ENCODE measurements around the gene COL25A1.
A peak's percentile ranks its signal among the peaks of the same experiment; 100 is the strongest.

COL25A1 gene

DNA sequence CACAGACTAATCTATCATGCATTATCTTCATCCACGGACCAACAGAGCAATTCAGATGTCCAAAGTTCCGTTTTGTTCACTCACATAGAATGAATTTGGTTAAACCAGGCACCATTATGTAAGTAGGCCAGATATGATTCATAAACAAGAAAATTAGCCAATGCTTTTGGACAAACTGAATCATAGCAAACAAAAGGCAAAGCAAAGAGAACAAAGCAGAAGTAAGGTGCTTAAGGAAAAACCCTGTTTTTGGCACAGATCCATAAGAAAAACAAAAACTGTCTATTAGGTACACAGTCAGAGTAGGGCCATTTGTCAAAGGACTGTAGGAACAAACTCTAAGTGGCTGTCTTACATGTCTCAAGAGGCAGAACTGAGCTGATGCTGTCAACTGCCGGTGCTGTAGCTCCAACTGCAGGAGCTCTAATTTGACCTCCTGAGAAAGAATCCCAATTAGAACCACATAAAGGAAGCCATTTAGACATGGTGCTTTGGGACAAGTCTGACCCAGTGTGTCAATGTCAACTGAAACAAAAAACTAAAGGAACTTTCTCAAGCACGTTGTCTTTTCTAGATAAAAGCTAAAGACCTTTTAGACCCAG, 146.7 kb downstream of the COL25A1 start:
- Histone ChIP-seq H3K9me3 (ENCODE audit: control extremely low read depth in 1 of 5, control insufficient read depth in 4 of 5, insufficient read depth in 2 of 5, low read depth in 1 of 5, low read length in 4 of 5) (no peaks in the 10 kb centered on the region), H3K27ac (ENCODE audit: insufficient read depth in 1 of 2, low read depth in 1 of 2, low read length in 2 of 2, poor library complexity in 1 of 2, severe bottlenecking in 2 of 2) (no peak overlapping the region), H3K4me3 (ENCODE audit: control insufficient read depth in 1 of 7, extremely low read depth in 1 of 7, insufficient read depth in 4 of 7, low read depth in 2 of 7, low read length in 6 of 7) (no peak overlapping the region), H3K4me1 (ENCODE audit: control extremely low read depth in 1 of 4, control insufficient read depth in 4 of 4, insufficient read depth in 4 of 4, low read length in 3 of 4) (no peaks in the 10 kb centered on the region), H3K27me3 (replicated peaks in 2 of 5; ENCODE audit: control insufficient read depth in 4 of 5, insufficient read depth in 5 of 5, low read length in 4 of 5) (no peaks in the 10 kb centered on the region), H3K36me3 (ENCODE audit: control insufficient read depth in 4 of 4, insufficient read depth in 4 of 4, low read length in 3 of 4) (no peaks in the 10 kb centered on the region)
- ChIA-PET CTCF (no interaction called here), POLR2A (no interaction called here)
- 89% methylated on average over 4 of the region's 4 CpGs for WGBS (ENCODE audit: insufficient coverage)
- peak in 2 of 3 donors; percentile 23 to 24 for DNase-seq

- Histone ChIP-seq H3K4me1 (ENCODE audit: control extremely low read depth in 1 of 4, control insufficient read depth in 4 of 4, insufficient read depth in 4 of 4, low read length in 3 of 4) (no peaks in the 10 kb centered on the region), H3K36me3 (ENCODE audit: control insufficient read depth in 4 of 4, insufficient read depth in 4 of 4, low read length in 3 of 4) (no peaks in the 10 kb centered on the region), H3K9me3 (ENCODE audit: control extremely low read depth in 1 of 5, control insufficient read depth in 4 of 5, insufficient read depth in 2 of 5, low read depth in 1 of 5, low read length in 4 of 5) (no peaks in the 10 kb centered on the region), H3K27me3 (replicated peaks in 2 of 5; ENCODE audit: control insufficient read depth in 4 of 5, insufficient read depth in 5 of 5, low read length in 4 of 5) (no peaks in the 10 kb centered on the region), H3K4me3 (ENCODE audit: control insufficient read depth in 1 of 7, extremely low read depth in 1 of 7, insufficient read depth in 4 of 7, low read depth in 2 of 7, low read length in 6 of 7) (no peak overlapping the region), H3K27ac (ENCODE audit: insufficient read depth in 1 of 2, low read depth in 1 of 2, low read length in 2 of 2, poor library complexity in 1 of 2, severe bottlenecking in 2 of 2) (no peak overlapping the region)
- WGBS (ENCODE audit: insufficient coverage): 100% methylated on average over 1 of the region's 2 CpGs
- ChIA-PET POLR2A (no interaction called here), CTCF (no interaction called here)
- DNase-seq: no peak
Observed at GRCh38 chr4:109155084-109155483, 147.4 kb downstream of the COL25A1 start.

GRCh38 chr4:109154424-109154823, 148.0 kb downstream of the COL25A1 start:
- CTCF ChIA-PET: no interaction called here
- no peak overlapping the region for H3K4me3 ChIP-seq (ENCODE audit: control insufficient read depth in 1 of 7, extremely low read depth in 1 of 7, insufficient read depth in 4 of 7, low read depth in 2 of 7, low read length in 6 of 7)
- POLR2A ChIA-PET: no interaction called here
- H3K27ac ChIP-seq (ENCODE audit: insufficient read depth in 1 of 2, low read depth in 1 of 2, low read length in 2 of 2, poor library complexity in 1 of 2, severe bottlenecking in 2 of 2): no peak overlapping the region
- no peak for DNase-seq
- 100% methylated on average over 2 of the region's 4 CpGs for WGBS (ENCODE audit: insufficient coverage)
- no peaks in the 10 kb centered on the region for H3K27me3 ChIP-seq (replicated peaks in 2 of 5; ENCODE audit: control insufficient read depth in 4 of 5, insufficient read depth in 5 of 5, low read length in 4 of 5)
- H3K4me1 ChIP-seq (ENCODE audit: control extremely low read depth in 1 of 4, control insufficient read depth in 4 of 4, insufficient read depth in 4 of 4, low read length in 3 of 4): no peaks in the 10 kb centered on the region
- no peaks in the 10 kb centered on the region for H3K9me3 ChIP-seq (ENCODE audit: control extremely low read depth in 1 of 5, control insufficient read depth in 4 of 5, insufficient read depth in 2 of 5, low read depth in 1 of 5, low read length in 4 of 5)
- H3K36me3 ChIP-seq (ENCODE audit: control insufficient read depth in 4 of 4, insufficient read depth in 4 of 4, low read length in 3 of 4): no peaks in the 10 kb centered on the region

DNA sequence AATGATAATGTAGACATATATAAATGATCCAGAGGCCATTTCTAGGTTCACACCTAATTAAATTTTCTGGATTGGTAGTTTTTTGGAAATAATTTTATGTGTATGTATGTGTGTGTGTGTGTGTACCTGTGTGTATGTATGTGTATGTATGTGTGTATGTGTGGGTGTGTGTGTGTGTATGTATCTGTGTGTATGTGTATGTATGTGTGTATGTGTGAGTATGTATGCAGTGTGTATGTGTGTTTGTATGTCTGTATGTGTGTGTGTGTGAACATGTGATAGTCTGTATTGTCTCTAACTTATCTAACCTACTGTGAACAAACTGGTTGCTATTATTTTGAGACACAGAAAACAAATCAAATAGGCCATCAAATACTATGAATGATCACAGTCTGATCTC, 152.6 kb downstream of the COL25A1 start:
- Histone ChIP-seq H3K4me1 (ENCODE audit: control extremely low read depth in 1 of 4, control insufficient read depth in 4 of 4, insufficient read depth in 4 of 4, low read length in 3 of 4) (no peaks in the 10 kb centered on the region), H3K36me3 (ENCODE audit: control insufficient read depth in 4 of 4, insufficient read depth in 4 of 4, low read length in 3 of 4) (no peaks in the 10 kb centered on the region), H3K9me3 (ENCODE audit: control extremely low read depth in 1 of 5, control insufficient read depth in 4 of 5, insufficient read depth in 2 of 5, low read depth in 1 of 5, low read length in 4 of 5) (no peaks in the 10 kb centered on the region), H3K4me3 (ENCODE audit: control insufficient read depth in 1 of 7, extremely low read depth in 1 of 7, insufficient read depth in 4 of 7, low read depth in 2 of 7, low read length in 6 of 7) (no peak overlapping the region), H3K27ac (ENCODE audit: insufficient read depth in 1 of 2, low read depth in 1 of 2, low read length in 2 of 2, poor library complexity in 1 of 2, severe bottlenecking in 2 of 2) (no peak overlapping the region), H3K27me3 (replicated peaks in 2 of 5; ENCODE audit: control insufficient read depth in 4 of 5, insufficient read depth in 5 of 5, low read length in 4 of 5) (no peaks in the 10 kb centered on the region)
- POLR2A ChIA-PET: no interaction called here
- no peak for DNase-seq
- CTCF ChIA-PET: no interaction called here

DNA sequence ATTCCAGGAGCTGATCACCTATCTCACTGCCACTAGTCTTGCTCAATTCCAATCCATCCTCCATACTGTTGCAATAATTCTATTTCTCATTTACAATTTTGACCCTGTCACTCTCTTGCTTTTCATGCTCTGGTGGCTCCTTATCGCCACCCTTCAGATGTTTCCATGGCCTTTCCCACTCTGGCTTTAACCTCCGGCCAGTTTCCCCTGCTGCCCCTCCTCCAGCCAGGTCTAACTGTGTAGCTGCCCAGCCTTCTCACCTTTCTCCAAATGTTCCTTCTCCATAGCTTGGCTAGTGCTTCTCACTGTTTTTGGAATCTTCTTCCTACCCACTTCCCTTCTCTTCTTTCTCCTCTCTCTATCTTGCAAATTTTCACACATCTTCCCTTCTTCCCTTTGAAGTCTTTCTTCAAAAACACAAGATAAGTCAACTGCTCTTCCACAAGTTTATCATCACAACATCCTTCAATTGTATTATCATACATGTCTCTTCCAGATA, 153.8 kb downstream of the COL25A1 start:
- ChIA-PET POLR2A (no interaction called here), CTCF (no interaction called here)
- no peak overlapping the region for H3K27ac ChIP-seq (ENCODE audit: insufficient read depth in 1 of 2, low read depth in 1 of 2, low read length in 2 of 2, poor library complexity in 1 of 2, severe bottlenecking in 2 of 2)
- H3K4me1 ChIP-seq (ENCODE audit: control extremely low read depth in 1 of 4, control insufficient read depth in 4 of 4, insufficient read depth in 4 of 4, low read length in 3 of 4): no peaks in the 10 kb centered on the region
- no peaks in the 10 kb centered on the region for H3K27me3 ChIP-seq (replicated peaks in 2 of 5; ENCODE audit: control insufficient read depth in 4 of 5, insufficient read depth in 5 of 5, low read length in 4 of 5)
- H3K9me3 ChIP-seq (ENCODE audit: control extremely low read depth in 1 of 5, control insufficient read depth in 4 of 5, insufficient read depth in 2 of 5, low read depth in 1 of 5, low read length in 4 of 5): peaks cover 0 to 4% (median 0%) of the 10 kb centered on the region in 5 experiments
- 85% methylated on average over 2 of the region's 2 CpGs for WGBS (ENCODE audit: insufficient coverage)
- H3K36me3 ChIP-seq (ENCODE audit: control insufficient read depth in 4 of 4, insufficient read depth in 4 of 4, low read length in 3 of 4): no peaks in the 10 kb centered on the region
- H3K4me3 ChIP-seq (ENCODE audit: control insufficient read depth in 1 of 7, extremely low read depth in 1 of 7, insufficient read depth in 4 of 7, low read depth in 2 of 7, low read length in 6 of 7): no peak overlapping the region
- no peak for DNase-seq

- no peaks in the 10 kb centered on the region for H3K36me3 ChIP-seq (ENCODE audit: control insufficient read depth in 4 of 4, insufficient read depth in 4 of 4, low read length in 3 of 4)
- no peak overlapping the region for H3K4me3 ChIP-seq (ENCODE audit: control insufficient read depth in 1 of 7, extremely low read depth in 1 of 7, insufficient read depth in 4 of 7, low read depth in 2 of 7, low read length in 6 of 7)
- no peaks in the 10 kb centered on the region for H3K27me3 ChIP-seq (replicated peaks in 2 of 5; ENCODE audit: control insufficient read depth in 4 of 5, insufficient read depth in 5 of 5, low read length in 4 of 5)
- peaks cover 0 to 4% (median 0%) of the 10 kb centered on the region in 5 experiments for H3K9me3 ChIP-seq (ENCODE audit: control extremely low read depth in 1 of 5, control insufficient read depth in 4 of 5, insufficient read depth in 2 of 5, low read depth in 1 of 5, low read length in 4 of 5)
- ChIA-PET CTCF (no interaction called here), POLR2A (no interaction called here)
- WGBS (ENCODE audit: insufficient coverage): no CpG with 5 or more reads among the region's 1 CpG
- H3K4me1 ChIP-seq (ENCODE audit: control extremely low read depth in 1 of 4, control insufficient read depth in 4 of 4, insufficient read depth in 4 of 4, low read length in 3 of 4): no peaks in the 10 kb centered on the region
- DNase-seq: no peak
- no peak overlapping the region for H3K27ac ChIP-seq (ENCODE audit: insufficient read depth in 1 of 2, low read depth in 1 of 2, low read length in 2 of 2, poor library complexity in 1 of 2, severe bottlenecking in 2 of 2)
Observed at GRCh38 chr4:109147135-109147534, 155.3 kb downstream of the COL25A1 start.

DNA sequence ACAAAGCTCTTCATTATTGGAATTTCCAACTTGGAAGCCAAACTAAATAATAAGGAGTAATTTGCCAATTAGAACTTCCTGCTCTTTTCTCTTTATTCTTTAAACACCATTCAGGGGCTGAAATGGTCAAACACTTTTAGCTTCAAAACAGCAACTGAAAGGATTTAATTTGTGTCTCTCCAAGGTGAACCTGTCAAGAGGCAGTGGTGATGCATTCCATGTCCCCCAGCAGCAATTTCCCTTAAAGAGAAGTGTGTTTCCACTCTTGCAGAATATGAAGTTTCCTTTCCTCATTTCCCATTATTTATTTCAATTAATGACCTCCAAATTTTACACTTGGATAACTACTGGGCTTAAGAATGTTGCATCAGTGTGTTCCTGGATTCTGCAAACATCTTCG, 156.0 kb downstream of the COL25A1 start:
- no peak for DNase-seq
- Histone ChIP-seq H3K9me3 (ENCODE audit: control extremely low read depth in 1 of 5, control insufficient read depth in 4 of 5, insufficient read depth in 2 of 5, low read depth in 1 of 5, low read length in 4 of 5) (peaks cover 0 to 4% (median 0%) of the 10 kb centered on the region in 5 experiments), H3K4me3 (ENCODE audit: control insufficient read depth in 1 of 7, extremely low read depth in 1 of 7, insufficient read depth in 4 of 7, low read depth in 2 of 7, low read length in 6 of 7) (no peak overlapping the region), H3K36me3 (ENCODE audit: control insufficient read depth in 4 of 4, insufficient read depth in 4 of 4, low read length in 3 of 4) (no peaks in the 10 kb centered on the region), H3K4me1 (ENCODE audit: control extremely low read depth in 1 of 4, control insufficient read depth in 4 of 4, insufficient read depth in 4 of 4, low read length in 3 of 4) (no peaks in the 10 kb centered on the region), H3K27me3 (replicated peaks in 2 of 5; ENCODE audit: control insufficient read depth in 4 of 5, insufficient read depth in 5 of 5, low read length in 4 of 5) (no peaks in the 10 kb centered on the region), H3K27ac (ENCODE audit: insufficient read depth in 1 of 2, low read depth in 1 of 2, low read length in 2 of 2, poor library complexity in 1 of 2, severe bottlenecking in 2 of 2) (no peak overlapping the region)
- WGBS (ENCODE audit: insufficient coverage): 100% methylated on average over 1 of the region's 1 CpG
- POLR2A ChIA-PET: no interaction called here
- CTCF ChIA-PET: no interaction called here

Data from common myeloid progenitor, CD34-positive (primary cell).